ENCODE results near the gene RBMS3. TPM values are rescaled to one million over a fixed set of nuclear protein-coding genes. Genes with fewer than 3 reads are reported as not detected.

RBMS3 gene
- total RNA-seq, 1 experiment from 2014 or later, result 5.9 TPM

- BruUV-seq (replicated peaks), result no TSS peak
- Histone ChIP-seq H3K4me3 (ENCODE audit: low read depth, low read length, poor library complexity, severe bottlenecking) (no peak overlapping the region), H3K9me3 (ENCODE audit: low read depth, low read length, poor library complexity, severe bottlenecking) (no peaks in the 10 kb centered on the region), H3K4me1 (ENCODE audit: insufficient read depth, low read length, poor library complexity, severe bottlenecking) (peaks cover 35% of the 10 kb centered on the region), H3K27ac (ENCODE audit: low read depth, low read length, poor library complexity, severe bottlenecking) (no peak overlapping the region), H3K36me3 (ENCODE audit: insufficient read depth, low read length, poor library complexity, severe bottlenecking) (no peaks in the 10 kb centered on the region), H3K27me3 (replicated peaks; ENCODE audit: insufficient read depth, low read depth, low read length, poor library complexity) (no peaks in the 10 kb centered on the region)
- DNase-seq (ENCODE audit: low spot score), result no peak
- no peak for TF ChIP-seq CTCF (conservative IDR thresholded peaks at IDR 0.05; ENCODE audit: low read depth, low read length)
- ChIA-PET POLR2A (ENCODE audit: low non-redundant PET) (no interaction called here), CTCF (no interaction called here)
- intact Hi-C loops (cut with micrococcal nuclease; ENCODE audit: unreplicated experiment), result no loop called here
Measured at GRCh38 chr3:29291260-29291981, 10.6 kb downstream of the RBMS3 start.

- CTCF ChIA-PET, result no interaction called here
- POLR2A ChIA-PET (ENCODE audit: low non-redundant PET), result no interaction called here
- BruUV-seq (replicated peaks), result no TSS peak
- intact Hi-C loops (cut with micrococcal nuclease; ENCODE audit: unreplicated experiment), result no loop called here
- peaks cover 30% of the 10 kb centered on the region for H3K4me1 ChIP-seq (ENCODE audit: insufficient read depth, low read length, poor library complexity, severe bottlenecking)
- no peak for DNase-seq (ENCODE audit: low spot score)
- no peaks in the 10 kb centered on the region for H3K27me3 ChIP-seq (replicated peaks; ENCODE audit: insufficient read depth, low read depth, low read length, poor library complexity)
- H3K4me3 ChIP-seq (ENCODE audit: low read depth, low read length, poor library complexity, severe bottlenecking), result no peak overlapping the region
- H3K36me3 ChIP-seq (ENCODE audit: insufficient read depth, low read length, poor library complexity, severe bottlenecking), result no peaks in the 10 kb centered on the region
- H3K9me3 ChIP-seq (ENCODE audit: low read depth, low read length, poor library complexity, severe bottlenecking), result no peaks in the 10 kb centered on the region
- no peak for TF ChIP-seq EZH2 (IDR thresholded peaks at IDR 0.05; ENCODE audit: borderline replicate concordance, low read depth, low read length, poor library complexity, severe bottlenecking)
- TF ChIP-seq CTCF (conservative IDR thresholded peaks at IDR 0.05; ENCODE audit: low read depth, low read length), result no peak
- H3K27ac ChIP-seq (ENCODE audit: low read depth, low read length, poor library complexity, severe bottlenecking), result no peak overlapping the region
Measured at GRCh38 chr3:29291982-29292363, 11.1 kb downstream of the RBMS3 start.

- no peak for DNase-seq (ENCODE audit: low spot score)
- TF ChIP-seq EZH2 (IDR thresholded peaks at IDR 0.05; ENCODE audit: borderline replicate concordance, low read depth, low read length, poor library complexity, severe bottlenecking) (no peak), CTCF (conservative IDR thresholded peaks at IDR 0.05; ENCODE audit: low read depth, low read length) (no peak)
- intact Hi-C loops (cut with micrococcal nuclease; ENCODE audit: unreplicated experiment), result no loop called here
- Histone ChIP-seq H3K9me3 (ENCODE audit: low read depth, low read length, poor library complexity, severe bottlenecking) (no peaks in the 10 kb centered on the region), H3K36me3 (ENCODE audit: insufficient read depth, low read length, poor library complexity, severe bottlenecking) (no peaks in the 10 kb centered on the region), H3K27me3 (replicated peaks; ENCODE audit: insufficient read depth, low read depth, low read length, poor library complexity) (no peaks in the 10 kb centered on the region), H3K4me1 (ENCODE audit: insufficient read depth, low read length, poor library complexity, severe bottlenecking) (peaks cover 15% of the 10 kb centered on the region), H3K27ac (ENCODE audit: low read depth, low read length, poor library complexity, severe bottlenecking) (no peak overlapping the region), H3K4me3 (ENCODE audit: low read depth, low read length, poor library complexity, severe bottlenecking) (no peak overlapping the region)
- CTCF ChIA-PET, result no interaction called here
- BruUV-seq (replicated peaks), result no TSS peak
- POLR2A ChIA-PET (ENCODE audit: low non-redundant PET), result no interaction called here
Measured at GRCh38 chr3:29293421-29293820, 12.6 kb downstream of the RBMS3 start.

Measured in A673 (cell line).